CD4-positive, alpha-beta T cell (primary cell): ENCODE measurements around the gene SEBOX. TPM values are rescaled to one million over a fixed set of nuclear protein-coding genes. Genes with fewer than 3 reads are reported as not detected.

Experiments used
- ATAC-seq: fragments of 200-7000 bp; cut with Tn5 transposase; one replicate; pipeline ENCODE4 v1.10.0; 2022; ENCODE audit warnings: mild to moderate bottlenecking; ENCODE audit not compliant: poor library complexity
- CTCF ChIA-PET: fragments of 350-600 bp; sonication (Branson Sonifier 250); formaldehyde crosslinking; loops from one replicate; lab custom pipeline; 2021; ENCODE audit warnings: antibody characterized with exemption, inconsistent platforms; lab: Charles Lee
- POLR2A ChIA-PET: fragments of 350-600 bp; sonication (Branson Sonifier 250); formaldehyde crosslinking; loops from one replicate; lab custom pipeline; 2021; ENCODE audit warnings: antibody characterized with exemption, inconsistent platforms; lab: Charles Lee
- DNase-seq, 14 experiments: peaks; one replicate each; pipeline ENCODE4 v3.0.0-alpha.2; 2013 to 2020; ENCODE audit warnings: mixed read lengths in 2 of 14
- H3K27ac ChIP-seq, 2 donors: one replicate each; pipeline versions ENCODE4 v1.5.1 to v1.7.0; 2013; ENCODE audit warnings: low read length in 2 of 2, low read depth in 1 of 2, mild to moderate bottlenecking in 1 of 2
- H3K27me3 ChIP-seq, 2 experiments: 1 replicate in 1 of 2; 2 replicates in 1 of 2; pipeline versions ENCODE4 v1.6.1 to v1.7.0; 2013; ENCODE audit warnings: low read length in 2 of 2, control low read depth in 1 of 2, mild to moderate bottlenecking in 1 of 2, moderate library complexity in 1 of 2; ENCODE audit not compliant: insufficient read depth in 2 of 2, control insufficient read depth in 1 of 2
- H3K36me3 ChIP-seq: one replicate; pipeline ENCODE4 v1.6.1; 2013; ENCODE audit warnings: low read length, control low read depth; ENCODE audit not compliant: insufficient read depth
- H3K4me1 ChIP-seq: one replicate; pipeline ENCODE4 v1.6.1; 2013; ENCODE audit warnings: low read length, control low read depth; ENCODE audit not compliant: insufficient read depth
- H3K4me3 ChIP-seq: one replicate; pipeline ENCODE4 v1.5.1; 2013; ENCODE audit warnings: mild to moderate bottlenecking, low read length, moderate library complexity
- H3K9me3 ChIP-seq, 2 experiments: 1 replicate in 1 of 2; 2 replicates in 1 of 2; pipeline versions ENCODE4 v1.6.1 to v1.7.0; 2013; ENCODE audit warnings: low read length in 2 of 2, mild to moderate bottlenecking in 2 of 2, control low read depth in 1 of 2, moderate library complexity in 1 of 2; ENCODE audit not compliant: control insufficient read depth in 1 of 2, insufficient read depth in 1 of 2
- H3K27ac Mint-ChIP-seq: one replicate; pipeline ENCODE4 v1.8.0; 2020; ENCODE audit warnings: mixed read lengths
- H3K27me3 Mint-ChIP-seq: one replicate; pipeline ENCODE4 v1.8.0; 2021; ENCODE audit warnings: mixed read lengths
- H3K36me3 Mint-ChIP-seq: one replicate; pipeline ENCODE4 v1.8.0; 2021; ENCODE audit warnings: low read depth, mixed read lengths
- H3K4me1 Mint-ChIP-seq: one replicate; pipeline ENCODE4 v1.8.0; 2021; ENCODE audit warnings: low read depth, mixed read lengths
- H3K4me3 Mint-ChIP-seq: one replicate; pipeline ENCODE4 v1.8.0; 2020; ENCODE audit warnings: mild to moderate bottlenecking, mixed read lengths
- H3K9me3 Mint-ChIP-seq: one replicate; pipeline ENCODE4 v1.8.0; 2020; ENCODE audit warnings: mixed read lengths
- CTCF ChIP-seq: fragments of 200-600 bp; IDR thresholded peaks from one replicate; pipeline ENCODE4 v1.8.0; 2022; ENCODE audit warnings: antibody characterized with exemption, mild to moderate bottlenecking
- intact Hi-C, 2 experiments: fragments of 100-400 bp; cut with DNase I in 1 of 2; cut with micrococcal nuclease in 1 of 2; formaldehyde crosslinking; loops; one replicate each; pipeline versions ENCODE4 v1.15.1 to v1.9.0; 2023 to 2025; cut with DNase I, micrococcal nuclease
- total RNA-seq, 174 experiments: library from RNA in 2 of 174; stranded (reverse) in 2 of 174; gene quantifications; one replicate each; pipeline ENCODE4 v1.2.3 and lab custom pipeline; 2021 to 2026

Gene SEBOX
- total RNA-seq, 2 experiments from 2014 or later, result not detected

GRCh38 chr17:28344435-28344901 lies 20.5 kb downstream of the SEBOX start:
- no peaks in the 10 kb centered on the region for H3K4me1 ChIP-seq
- TF ChIP-seq CTCF, result no peak
- H3K9me3 ChIP-seq, result peaks cover 0 to 3% of the 10 kb centered on the region in 2 experiments
- H3K4me3 ChIP-seq, result no peak overlapping the region
- intact Hi-C loops, result no loop called here
- H3K4me1 Mint-ChIP-seq, result no peaks in the 10 kb centered on the region
- H3K27ac Mint-ChIP-seq, result no peak overlapping the region
- ChIA-PET POLR2A (interaction anchor here (0.6 kb wide), 1 partner anchor 13 kb away, joined by 3 read pairs; the partner anchor contains the start of gene POLDIP2), CTCF (no interaction called here)
- H3K27ac ChIP-seq, result no peak overlapping the region
- no peaks in the 10 kb centered on the region for H3K9me3 Mint-ChIP-seq
- H3K36me3 Mint-ChIP-seq, result peaks cover 83% of the 10 kb centered on the region
- peaks cover 92% of the 10 kb centered on the region for H3K36me3 ChIP-seq
- DNase-seq (no peak), ATAC-seq (no peak)
- H3K27me3 Mint-ChIP-seq, result no peaks in the 10 kb centered on the region
- no peak overlapping the region for H3K4me3 Mint-ChIP-seq
- no peaks in the 10 kb centered on the region for H3K27me3 ChIP-seq

- peaks cover 91% of the 10 kb centered on the region for H3K36me3 ChIP-seq
- no peak overlapping the region for H3K27ac ChIP-seq
- H3K9me3 ChIP-seq, result peaks cover 0 to 3% of the 10 kb centered on the region in 2 experiments
- no peak for TF ChIP-seq CTCF
- ChIA-PET POLR2A (interaction anchor here (0.6 to 0.8 kb wide), 2 partner anchors 14 kb away, joined by 3 read pairs; partner anchors contain the start of gene POLDIP2), CTCF (no interaction called here)
- no peak for DNase-seq
- H3K36me3 Mint-ChIP-seq, result peaks cover 82% of the 10 kb centered on the region
- H3K9me3 Mint-ChIP-seq, result no peaks in the 10 kb centered on the region
- H3K4me1 Mint-ChIP-seq, result no peaks in the 10 kb centered on the region
- H3K27ac Mint-ChIP-seq, result peak overlapping the region; percentile 36
- ATAC-seq, result no peak
- intact Hi-C loops, result no loop called here
- H3K4me3 ChIP-seq, result no peak overlapping the region
- no peak overlapping the region for H3K4me3 Mint-ChIP-seq
- H3K27me3 ChIP-seq, result no peaks in the 10 kb centered on the region
- H3K4me1 ChIP-seq, result no peaks in the 10 kb centered on the region
- H3K27me3 Mint-ChIP-seq, result no peaks in the 10 kb centered on the region
These were observed 21.0 kb downstream of the SEBOX start for GRCh38 chr17:28344011-28344410.

- H3K9me3 Mint-ChIP-seq, result no peaks in the 10 kb centered on the region
- ChIA-PET CTCF (no interaction called here), POLR2A (interaction anchor here (0.8 kb wide), 1 partner anchor 14 kb away, joined by 3 read pairs; the partner anchor contains the start of gene POLDIP2)
- TF ChIP-seq CTCF, result no peak
- peaks cover 77% of the 10 kb centered on the region for H3K36me3 Mint-ChIP-seq
- ATAC-seq (peak; percentile 32), DNase-seq (no peak)
- no peaks in the 10 kb centered on the region for H3K27me3 Mint-ChIP-seq
- H3K27ac ChIP-seq, result no peak overlapping the region
- no peaks in the 10 kb centered on the region for H3K27me3 ChIP-seq
- peaks cover 0 to 3% of the 10 kb centered on the region in 2 experiments for H3K9me3 ChIP-seq
- H3K4me3 Mint-ChIP-seq, result no peak overlapping the region
- peak overlapping the region; percentile 36 for H3K27ac Mint-ChIP-seq
- no peaks in the 10 kb centered on the region for H3K4me1 ChIP-seq
- peaks cover 89% of the 10 kb centered on the region for H3K36me3 ChIP-seq
- peaks cover 2% of the 10 kb centered on the region for H3K4me1 Mint-ChIP-seq
- H3K4me3 ChIP-seq, result no peak overlapping the region
- intact Hi-C loops, result no loop called here
These were observed 21.5 kb downstream of the SEBOX start for GRCh38 chr17:28343491-28343932.
